K562 (cell line): ENCODE measurements around the gene MFSD12. TPM values are rescaled to one million over a fixed set of nuclear protein-coding genes. Genes with fewer than 3 reads are reported as not detected.

ENCODE experiments used
- ATF7 ChIP-seq: fragments of 450-650 bp; IDR thresholded peaks from 2 replicates; pipeline ENCODE4 v1.7.1; 2014; ENCODE audit warnings: mild to moderate bottlenecking, moderate library complexity
- C11orf30 ChIP-seq: fragments of 450-650 bp; IDR thresholded peaks from 2 replicates; pipeline ENCODE4 v1.6.1; 2016; ENCODE audit warnings: low read depth, mild to moderate bottlenecking
- DIDO1 ChIP-seq: fragments of 450-650 bp; IDR thresholded peaks from 2 replicates; pipeline ENCODE4 v1.6.1; 2016; ENCODE audit warnings: low read depth, missing biosample characterization, missing genetic modification characterization
- ELF1 ChIP-seq: fragments of 200-800 bp; sonication (Bioruptor generic); IDR thresholded peaks from 2 replicates; pipeline ENCODE4 v1.6.1; 2016; ENCODE audit warnings: missing genetic modification characterization, missing compliant biosample characterization
- ERF ChIP-seq: fragments of 450-650 bp; formaldehyde crosslinking; IDR thresholded peaks from 2 replicates; pipeline ENCODE4 v1.4.0; 2020; ENCODE audit warnings: mild to moderate bottlenecking, mixed read lengths
- FIP1L1 ChIP-seq: fragments of 200-400 bp; formaldehyde crosslinking; IDR thresholded peaks from 2 replicates; pipeline ENCODE4 v1.6.1; 2018; ENCODE audit warnings: mild to moderate bottlenecking, low read depth, low read length; ENCODE audit not compliant: poor library complexity, severe bottlenecking
- GATAD2A ChIP-seq: fragments of 450-650 bp; IDR thresholded peaks from 2 replicates; pipeline ENCODE4 v1.6.1; 2017
- NR2C1 ChIP-seq, 2 experiments: fragments of 450-650 bp; IDR thresholded peaks; 2 replicates each; pipeline ENCODE4 v1.6.1; 2017; ENCODE audit warnings: mild to moderate bottlenecking in 2 of 2, antibody characterized with exemption in 1 of 2, inconsistent platforms in 1 of 2, missing compliant biosample characterization in 1 of 2, missing genetic modification characterization in 1 of 2
- NRF1 ChIP-seq, 2 experiments: fragments of 450-650 bp; IDR thresholded peaks in 1 of 2; conservative IDR thresholded peaks in 1 of 2; 2 replicates each; pipeline ENCODE4 v1.6.1; 2014; ENCODE audit warnings: mild to moderate bottlenecking in 2 of 2
- PHF8 ChIP-seq: fragments of 200-600 bp; sonication (generic); IDR thresholded peaks from 2 replicates; pipeline ENCODE4 v1.6.1; 2012; ENCODE audit warnings: mixed run types, mild to moderate bottlenecking, inconsistent platforms, low read length, moderate library complexity, borderline replicate concordance
- RFX7 ChIP-seq: fragments of 250-450 bp; sonication (Bioruptor Pico); IDR thresholded peaks from 2 replicates; pipeline ENCODE4 v1.5.1; 2021; ENCODE audit warnings: mild to moderate bottlenecking
- SIN3B ChIP-seq: fragments of 450-650 bp; IDR thresholded peaks from 2 replicates; pipeline ENCODE4 v1.6.1; 2017; ENCODE audit warnings: low read depth, mild to moderate bottlenecking, moderate library complexity
- SPI1 ChIP-seq: IDR thresholded peaks from 2 replicates; pipeline ENCODE4 v1.6.1; 2011; ENCODE audit warnings: low read depth, low read length, control low read depth, borderline replicate concordance
- ZC3H11A ChIP-seq: IDR thresholded peaks from 2 replicates; pipeline ENCODE4 v1.6.1; 2012; ENCODE audit warnings: low read depth, low read length, improper control_type of control experiment
- ZNF121 ChIP-seq: sonication (generic); formaldehyde crosslinking; conservative IDR thresholded peaks from 2 replicates; pipeline ENCODE4 v1.8.0; 2022; ENCODE audit warnings: missing genetic modification reagents
- ZNF134 ChIP-seq: fragments of 250-450 bp; sonication (Bioruptor Pico); conservative IDR thresholded peaks from 2 replicates; pipeline ENCODE4 v1.4.0; 2020
- ZNF217 ChIP-seq: sonication (generic); formaldehyde crosslinking; IDR thresholded peaks from 2 replicates; pipeline ENCODE4 v1.8.0; 2022; ENCODE audit warnings: mild to moderate bottlenecking, missing genetic modification reagents
- ZNF24 ChIP-seq: fragments of 450-650 bp; IDR thresholded peaks from 2 replicates; pipeline ENCODE4 v1.6.1; 2016
- ZNF324 ChIP-seq: fragments of 250-450 bp; sonication (Bioruptor Pico); IDR thresholded peaks from 2 replicates; pipeline ENCODE4 v1.4.0; 2020; ENCODE audit warnings: mild to moderate bottlenecking
- ZNF395 ChIP-seq: fragments of 200-800 bp; sonication (Bioruptor generic); IDR thresholded peaks from 2 replicates; pipeline ENCODE4 v1.6.1; 2017; ENCODE audit warnings: missing genetic modification characterization, missing compliant biosample characterization
- ZNF449 ChIP-seq: fragments of 250-450 bp; sonication (Bioruptor Pico); IDR thresholded peaks from 2 replicates; pipeline ENCODE4 v1.8.0; 2022; ENCODE audit warnings: moderate library complexity, mild to moderate bottlenecking, inconsistent platforms
- ZNF57 ChIP-seq: fragments of 450-650 bp; formaldehyde crosslinking; IDR thresholded peaks from 2 replicates; pipeline ENCODE4 v1.4.0; 2020; ENCODE audit warnings: mild to moderate bottlenecking, moderate library complexity
- polyA plus RNA-seq, 8 experiments: library from polyadenylated mRNA; depleted of rRNA in 4 of 8; stranded (reverse) in 5 of 8; unstranded in 3 of 8; fragments of >200 nt; fragmentation: Nextera tagmentation in 2 of 8; fragmentation: Illumina TruSeq in 1 of 8; extraction: Ambion mirVana in 2 of 8; extraction: Trizol in 1 of 8; gene quantifications; 2 replicates each; pipeline versions ENCODE4 v1.2.1 to v1.2.3, GENCODE V29; 2011 to 2014; ENCODE audit warnings: inconsistent platforms in 1 of 8, missing spikeins in 1 of 8
- total RNA-seq, 7 experiments: library from RNA; depleted of rRNA in 6 of 7; stranded (reverse); fragments of >200 nt in 6 of 7; fragmentation: Illumina TruSeq in 2 of 7; extraction: Trizol in 2 of 7; gene quantifications; 2 replicates each; pipeline versions ENCODE4 v1.2.1 to v1.2.3, GENCODE V29; 2011 to 2021; ENCODE audit warnings: low replicate concordance in 1 of 7
- TF ChIP-seq, protein P1 (sequence below): sonication (generic); formaldehyde crosslinking; IDR thresholded peaks from 2 replicates; pipeline ENCODE4 v1.8.1; 2023; ENCODE audit warnings: mild to moderate bottlenecking, missing genetic modification reagents
- TF ChIP-seq, protein P2 (sequence below), 2 experiments: fragments of 250-450 bp in 1 of 2; fragments of 450-650 bp in 1 of 2; sonication (Bioruptor Pico) in 1 of 2; IDR thresholded peaks; 2 replicates each; pipeline versions ENCODE4 v1.6.1 to v1.8.0; 2016 to 2021; ENCODE audit warnings: mild to moderate bottlenecking in 2 of 2, moderate library complexity in 2 of 2, missing compliant biosample characterization in 1 of 2, missing genetic modification characterization in 1 of 2

Gene MFSD12
- total and polyA plus RNA-seq, 9 of the 15 experiments (the other 6 are each of a cell fraction or from before 2014, with no cell fraction given) = 0.69 to 112 (median 31.8) TPM

GRCh38 chr19:3520166-3521103 lies 37.0 kb downstream of the MFSD12 start (continued):
- TF ChIP-seq ELF1 (tag) = no peak
- TF ChIP-seq DIDO1 (tag) = no peak
- no peak for TF ChIP-seq ERF (CRISPR knock-in tag)
- TF ChIP-seq ZNF57 (CRISPR knock-in tag) = no peak
- no peak for TF ChIP-seq ZNF324 (CRISPR knock-in tag)
- no peak for TF ChIP-seq ZC3H11A
- TF ChIP-seq RFX7 = no peak
- TF ChIP-seq NR2C1 (IDR thresholded peaks at IDR 0.05) = no peak
- no peak for TF ChIP-seq NR2C1 (tag; IDR thresholded peaks at IDR 0.05)
- 0 out of 2 replicates have a peak, but pooled peaks have one; percentile 86 for TF ChIP-seq ZNF217
- TF ChIP-seq ZNF24 = peak; percentile 44; the same call in 1 of the 2 replicates
- TF ChIP-seq ZNF121 (CRISPR knock-in tag) = peak; percentile 81
- TF ChIP-seq PHF8 = peak; percentile 28; the same call in 1 of the 2 replicates
- TF ChIP-seq, protein P1, sequence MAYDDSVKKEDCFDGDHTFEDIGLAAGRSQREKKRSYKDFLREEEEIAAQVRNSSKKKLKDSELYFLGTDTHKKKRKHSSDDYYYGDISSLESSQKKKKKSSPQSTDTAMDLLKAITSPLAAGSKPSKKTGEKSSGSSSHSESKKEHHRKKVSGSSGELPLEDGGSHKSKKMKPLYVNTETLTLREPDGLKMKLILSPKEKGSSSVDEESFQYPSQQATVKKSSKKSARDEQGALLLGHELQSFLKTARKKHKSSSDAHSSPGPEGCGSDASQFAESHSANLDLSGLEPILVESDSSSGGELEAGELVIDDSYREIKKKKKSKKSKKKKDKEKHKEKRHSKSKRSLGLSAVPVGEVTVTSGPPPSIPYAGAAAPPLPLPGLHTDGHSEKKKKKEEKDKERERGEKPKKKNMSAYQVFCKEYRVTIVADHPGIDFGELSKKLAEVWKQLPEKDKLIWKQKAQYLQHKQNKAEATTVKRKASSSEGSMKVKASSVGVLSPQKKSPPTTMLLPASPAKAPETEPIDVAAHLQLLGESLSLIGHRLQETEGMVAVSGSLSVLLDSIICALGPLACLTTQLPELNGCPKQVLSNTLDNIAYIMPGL (CRISPR knock-in tag) = peak; percentile 90
- no peak for TF ChIP-seq FIP1L1
- no peak for TF ChIP-seq C11orf30
- TF ChIP-seq SIN3B = no peak
- TF ChIP-seq NRF1 (conservative IDR thresholded peaks at IDR 0.05 in 1 of 2, IDR thresholded peaks at IDR 0.05 in 1 of 2) = peak; percentile 59 to 69; a peak in 3 of 4 replicates
- peak; percentile 94 for TF ChIP-seq ZNF395 (CRISPR knock-in tag)
- peak; percentile 69 for TF ChIP-seq ATF7
- TF ChIP-seq, protein P2, sequence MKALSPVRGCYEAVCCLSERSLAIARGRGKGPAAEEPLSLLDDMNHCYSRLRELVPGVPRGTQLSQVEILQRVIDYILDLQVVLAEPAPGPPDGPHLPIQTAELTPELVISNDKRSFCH (CRISPR knock-in tag; IDR thresholded peaks at IDR 0.05) = no peak
- TF ChIP-seq, protein P2 (tag; IDR thresholded peaks at IDR 0.05) = peak; percentile 87
- 0 out of 2 replicates have a peak, but pooled peaks have one; percentile 7 for TF ChIP-seq GATAD2A
- no peak for TF ChIP-seq ZNF449 (CRISPR knock-in tag)
- no peak for TF ChIP-seq ZNF134 (CRISPR knock-in tag)
- no peak for TF ChIP-seq SPI1
